Measurements from ENCODE around the gene DERL2.

Gene DERL2

DNA sequence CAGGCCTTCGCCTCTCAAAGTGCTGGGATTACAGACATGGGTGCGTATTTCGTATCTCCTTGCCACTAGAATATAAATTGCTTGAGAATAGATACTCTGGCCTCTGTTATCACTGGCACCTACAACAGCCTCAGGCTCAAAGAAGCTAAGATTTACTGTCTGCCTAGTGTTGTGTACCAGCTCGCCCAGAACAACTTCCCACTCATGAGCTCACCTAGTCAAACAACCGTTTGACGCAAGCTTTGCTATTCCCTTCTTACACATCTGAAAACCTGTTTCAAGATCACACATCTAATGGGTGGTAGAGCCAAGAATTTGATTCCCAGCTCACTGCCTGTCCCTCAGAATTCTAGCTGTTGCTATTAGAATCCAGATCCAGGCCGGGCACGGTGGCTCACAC, 24.8 kb upstream of the DERL2 start:
- TF ChIP-seq, protein P1, sequence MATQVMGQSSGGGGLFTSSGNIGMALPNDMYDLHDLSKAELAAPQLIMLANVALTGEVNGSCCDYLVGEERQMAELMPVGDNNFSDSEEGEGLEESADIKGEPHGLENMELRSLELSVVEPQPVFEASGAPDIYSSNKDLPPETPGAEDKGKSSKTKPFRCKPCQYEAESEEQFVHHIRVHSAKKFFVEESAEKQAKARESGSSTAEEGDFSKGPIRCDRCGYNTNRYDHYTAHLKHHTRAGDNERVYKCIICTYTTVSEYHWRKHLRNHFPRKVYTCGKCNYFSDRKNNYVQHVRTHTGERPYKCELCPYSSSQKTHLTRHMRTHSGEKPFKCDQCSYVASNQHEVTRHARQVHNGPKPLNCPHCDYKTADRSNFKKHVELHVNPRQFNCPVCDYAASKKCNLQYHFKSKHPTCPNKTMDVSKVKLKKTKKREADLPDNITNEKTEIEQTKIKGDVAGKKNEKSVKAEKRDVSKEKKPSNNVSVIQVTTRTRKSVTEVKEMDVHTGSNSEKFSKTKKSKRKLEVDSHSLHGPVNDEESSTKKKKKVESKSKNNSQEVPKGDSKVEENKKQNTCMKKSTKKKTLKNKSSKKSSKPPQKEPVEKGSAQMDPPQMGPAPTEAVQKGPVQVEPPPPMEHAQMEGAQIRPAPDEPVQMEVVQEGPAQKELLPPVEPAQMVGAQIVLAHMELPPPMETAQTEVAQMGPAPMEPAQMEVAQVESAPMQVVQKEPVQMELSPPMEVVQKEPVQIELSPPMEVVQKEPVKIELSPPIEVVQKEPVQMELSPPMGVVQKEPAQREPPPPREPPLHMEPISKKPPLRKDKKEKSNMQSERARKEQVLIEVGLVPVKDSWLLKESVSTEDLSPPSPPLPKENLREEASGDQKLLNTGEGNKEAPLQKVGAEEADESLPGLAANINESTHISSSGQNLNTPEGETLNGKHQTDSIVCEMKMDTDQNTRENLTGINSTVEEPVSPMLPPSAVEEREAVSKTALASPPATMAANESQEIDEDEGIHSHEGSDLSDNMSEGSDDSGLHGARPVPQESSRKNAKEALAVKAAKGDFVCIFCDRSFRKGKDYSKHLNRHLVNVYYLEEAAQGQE (IDR thresholded peaks at IDR 0.05; ENCODE audit: insufficient read depth in 1 of 2, low read depth in 2 of 2, low read length in 2 of 2), result no peak
- TF ChIP-seq POLR2AphosphoS5 (IDR thresholded peaks at IDR 0.05; ENCODE audit: low read depth, low read length) (no peak), FOXP2 (optimal IDR thresholded peaks at IDR 0.05; ENCODE audit: borderline replicate concordance, extremely low read depth, extremely low read length, insufficient read depth) (no peak), TAF1 (IDR thresholded peaks at IDR 0.05; ENCODE audit: borderline replicate concordance, insufficient read depth, low read length) (no peak), SIN3A (IDR thresholded peaks at IDR 0.05; ENCODE audit: borderline replicate concordance, insufficient read depth, low read length) (no peak)

DNA sequence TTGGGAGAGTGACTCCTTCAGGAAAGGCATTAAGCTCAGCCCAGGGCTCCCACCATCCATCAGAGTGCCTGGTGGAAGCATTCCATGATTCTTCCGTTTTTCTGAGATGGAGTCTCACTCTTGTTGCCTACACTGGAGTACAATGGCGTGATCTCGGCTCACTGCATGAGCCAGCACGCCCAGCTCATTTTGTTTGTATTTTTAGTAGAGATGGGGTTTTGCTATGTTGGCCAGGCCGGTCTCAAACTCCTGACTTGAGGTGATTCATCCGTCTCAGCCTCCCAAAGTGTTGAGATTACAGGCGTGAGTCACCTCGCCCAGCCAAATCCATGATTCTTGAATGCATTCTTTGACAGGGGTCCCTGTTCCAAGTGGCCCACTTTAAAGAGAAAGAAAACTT, 23.5 kb upstream of the DERL2 start:
- TF ChIP-seq FOXP2 (optimal IDR thresholded peaks at IDR 0.05; ENCODE audit: borderline replicate concordance, extremely low read depth, extremely low read length, insufficient read depth) (no peak), POLR2AphosphoS5 (IDR thresholded peaks at IDR 0.05; ENCODE audit: low read depth, low read length) (no peak), TAF1 (IDR thresholded peaks at IDR 0.05; ENCODE audit: borderline replicate concordance, insufficient read depth, low read length) (no peak), SIN3A (IDR thresholded peaks at IDR 0.05; ENCODE audit: borderline replicate concordance, insufficient read depth, low read length) (no peak)
- TF ChIP-seq, protein P1 (IDR thresholded peaks at IDR 0.05; ENCODE audit: insufficient read depth in 1 of 2, low read depth in 2 of 2, low read length in 2 of 2), result no peak

DNA sequence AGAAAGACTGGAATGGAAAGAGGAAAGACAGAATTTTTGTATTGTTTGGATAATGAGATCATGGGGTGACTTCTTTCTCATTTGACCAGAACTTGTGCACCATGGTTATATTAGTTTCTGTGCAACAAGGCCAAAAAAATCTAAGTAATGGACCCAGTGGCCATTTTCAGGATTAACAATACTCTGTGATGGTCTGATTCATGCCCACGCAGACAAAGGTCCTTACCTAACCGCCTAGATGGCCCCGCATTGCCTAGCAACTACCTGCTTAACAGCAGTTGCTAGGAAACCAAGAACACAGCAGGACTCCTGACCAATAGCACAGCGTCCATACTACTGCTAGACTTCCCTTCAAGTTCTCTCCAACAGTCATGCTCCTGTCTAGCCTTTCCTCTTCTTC, 22.8 kb upstream of the DERL2 start:
- TF ChIP-seq FOXP2 (optimal IDR thresholded peaks at IDR 0.05; ENCODE audit: borderline replicate concordance, extremely low read depth, extremely low read length, insufficient read depth), result no peak
- TF ChIP-seq, protein P1 (IDR thresholded peaks at IDR 0.05; ENCODE audit: insufficient read depth in 1 of 2, low read depth in 2 of 2, low read length in 2 of 2), result no peak
- TF ChIP-seq SIN3A (IDR thresholded peaks at IDR 0.05; ENCODE audit: borderline replicate concordance, insufficient read depth, low read length), result no peak
- TF ChIP-seq TAF1 (IDR thresholded peaks at IDR 0.05; ENCODE audit: borderline replicate concordance, insufficient read depth, low read length), result no peak
- TF ChIP-seq POLR2AphosphoS5 (IDR thresholded peaks at IDR 0.05; ENCODE audit: low read depth, low read length), result no peak

DNA sequence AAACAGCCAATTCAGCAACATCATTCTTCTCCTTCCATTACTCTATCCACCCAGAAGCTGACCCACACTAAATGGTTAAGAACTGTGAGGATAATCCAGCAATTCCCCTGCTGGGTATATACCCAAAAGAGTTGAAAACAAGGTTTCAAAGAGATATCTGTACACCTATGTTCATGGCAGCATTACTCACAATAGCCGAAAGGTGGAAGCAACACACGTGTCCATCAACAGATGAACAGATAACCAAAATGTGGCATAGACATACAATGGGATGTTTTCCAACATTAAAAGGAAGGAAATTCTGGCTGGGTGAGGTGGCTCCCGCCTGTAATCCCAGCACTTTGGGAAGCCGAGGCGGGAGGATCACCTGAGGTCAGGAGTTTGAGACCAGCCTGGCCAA, 20.3 kb upstream of the DERL2 start:
- TF ChIP-seq, protein P1 (IDR thresholded peaks at IDR 0.05; ENCODE audit: insufficient read depth in 1 of 2, low read depth in 2 of 2, low read length in 2 of 2), result no peak
- no peak for TF ChIP-seq FOXP2 (optimal IDR thresholded peaks at IDR 0.05; ENCODE audit: borderline replicate concordance, extremely low read depth, extremely low read length, insufficient read depth)
- TF ChIP-seq SIN3A (IDR thresholded peaks at IDR 0.05; ENCODE audit: borderline replicate concordance, insufficient read depth, low read length), result no peak
- TF ChIP-seq TAF1 (IDR thresholded peaks at IDR 0.05; ENCODE audit: borderline replicate concordance, insufficient read depth, low read length), result no peak
- no peak for TF ChIP-seq POLR2AphosphoS5 (IDR thresholded peaks at IDR 0.05; ENCODE audit: low read depth, low read length)

DNA sequence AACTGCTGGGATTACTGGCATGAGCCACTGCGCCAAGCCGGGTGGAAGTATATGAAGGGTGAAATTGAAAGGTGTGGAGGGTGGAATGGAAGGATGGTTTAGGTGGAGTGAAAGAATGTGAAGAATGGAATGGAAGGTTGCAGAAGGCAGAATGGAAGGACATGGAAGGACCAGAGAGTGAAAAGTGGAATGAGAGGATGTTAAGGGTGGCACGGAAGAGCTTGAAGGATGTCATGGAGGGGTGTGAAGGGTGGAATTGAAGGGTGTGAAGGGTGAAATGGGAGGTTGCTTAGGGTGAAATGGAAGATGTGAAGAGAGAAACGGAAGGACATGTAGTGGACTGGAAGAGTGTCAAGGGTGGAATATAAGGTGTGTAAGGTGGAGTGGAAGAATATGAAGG, 16.6 kb upstream of the DERL2 start:
- TF ChIP-seq FOXP2 (optimal IDR thresholded peaks at IDR 0.05; ENCODE audit: borderline replicate concordance, extremely low read depth, extremely low read length, insufficient read depth), result no peak
- no peak for TF ChIP-seq POLR2AphosphoS5 (IDR thresholded peaks at IDR 0.05; ENCODE audit: low read depth, low read length)
- TF ChIP-seq SIN3A (IDR thresholded peaks at IDR 0.05; ENCODE audit: borderline replicate concordance, insufficient read depth, low read length), result no peak
- no peak for TF ChIP-seq TAF1 (IDR thresholded peaks at IDR 0.05; ENCODE audit: borderline replicate concordance, insufficient read depth, low read length)
- TF ChIP-seq, protein P1 (IDR thresholded peaks at IDR 0.05; ENCODE audit: insufficient read depth in 1 of 2, low read depth in 2 of 2, low read length in 2 of 2), result no peak
